Heart right ventricle (tissue), 16 donors: ENCODE results near the gene ATP6V1D. TPM values are rescaled to one million over a fixed set of nuclear protein-coding genes. Genes with fewer than 3 reads are reported as not detected.

ENCODE experiments used
- ATAC-seq, 8 donors: fragments of 200-7000 bp; cut with Tn5 transposase; one replicate each; pipeline ENCODE4 v1.9.1; 2020; ENCODE audit warnings: mild to moderate bottlenecking in 8 of 8, moderate library complexity in 8 of 8, moderate number of reproducible peaks in 1 of 8
- DNase-seq, 2 donors: peaks; one replicate each; pipeline ENCODE4 v3.0.0-alpha.2; 2020
- H3K27ac ChIP-seq, 10 donors: fragments of 200-600 bp; sonication (generic) in 2 of 10; one replicate each; pipeline versions ENCODE4 v1.5.0 to v1.8.0; 2020 to 2022; ENCODE audit warnings: mild to moderate bottlenecking in 3 of 10
- H3K27me3 ChIP-seq, 7 donors: fragments of 200-600 bp; one replicate each; pipeline ENCODE4 v1.8.0; 2021 to 2022; ENCODE audit warnings: mild to moderate bottlenecking in 2 of 7
- H3K36me3 ChIP-seq, 9 donors: fragments of 200-600 bp; sonication (generic) in 1 of 9; one replicate each; pipeline versions ENCODE4 v1.5.0 to v1.8.0; 2020 to 2022; ENCODE audit warnings: mild to moderate bottlenecking in 2 of 9
- H3K4me1 ChIP-seq, 9 donors: fragments of 200-600 bp; sonication (generic) in 1 of 9; one replicate each; pipeline versions ENCODE4 v1.5.0 to v1.8.0; 2020 to 2022; ENCODE audit warnings: mild to moderate bottlenecking in 4 of 9
- H3K4me3 ChIP-seq, 10 donors: fragments of 200-600 bp; sonication (generic) in 2 of 10; one replicate each; pipeline versions ENCODE4 v1.5.0 to v1.8.0; 2020 to 2022; ENCODE audit warnings: mild to moderate bottlenecking in 7 of 10, moderate library complexity in 2 of 10
- H3K9me3 ChIP-seq, 11 donors: fragments of 200-600 bp in 10 of 11; sonication (generic) in 2 of 11; one replicate each; pipeline versions ENCODE4 v1.5.0 to v1.8.0; 2013 to 2022; ENCODE audit warnings: mild to moderate bottlenecking in 2 of 11, control low read depth in 1 of 11, moderate library complexity in 1 of 11
- WGBS, 2 donors: extraction: QIAGEN DNeasy Blood & Tissue Kit; methylation state at CpG; one replicate each; pipeline ENCODE4 v1.1.7; 2013; ENCODE audit warnings: inconsistent platforms in 1 of 2; 5-methylcytosine and 5-hydroxymethylcytosine counted together
- intact Hi-C, 10 donors: fragments of 100-400 bp; cut with DNase I; formaldehyde crosslinking; loops; one replicate each; pipeline versions ENCODE4 v1.11.1 to v1.14.2; 2022
- polyA plus RNA-seq, 2 donors: library from polyadenylated mRNA; stranded (reverse); fragments of 200-250 nt; gene quantifications; one replicate each; pipeline ENCODE4 v1.2.3, GENCODE V29; 2013
- total RNA-seq, 10 donors: library from RNA; stranded (reverse); fragmentation: NEBNext Ultra II Directional in 3 of 10; extraction: Animal tissue kit (Norgen Biotek cat#: 25700) in 3 of 10; gene quantifications; one replicate each; pipeline versions ENCODE4 v1.2.1 to v1.2.4, GENCODE V29; 2021 to 2023
- TF ChIP-seq, protein P1 (sequence below), 9 donors: fragments of 200-600 bp; sonication (generic) in 2 of 9; IDR thresholded peaks; one replicate each; pipeline versions ENCODE4 v1.5.0 to v1.8.0; 2021 to 2022; ENCODE audit warnings: antibody characterized with exemption in 9 of 9, mild to moderate bottlenecking in 5 of 9, moderate library complexity in 1 of 9
- donor health status: Arrhythmogenic right ventricular cardiomyopathy.
- donor health status: ischemic (EF 13 %, LVEDD 7.1; RV severe dilation, severe dysfunction).
- donor health status: healthy with polysubstance abuse.
- donor health status: DM: no; HTN: yes; CAD: no.
- donor health status: DM: no; HTN: no; CAD: no.
- donor health status: ischemic (EF 25% LVEDD 6.9; RV normal size, moderate dysfunction).
- donor health status: ischemic (EF 25% LVEDD 5.7; RV mildly dilated, moderate dysfunction).
- donor health status: healthy.
- donor health status: DM: yes; HTN: yes; CAD: no.
- donor health status: Ischemic cardiomyopathy.
- donor health status: ischemic (EF 35%, LVEDD 5.7; RV mildly dilated, moderate dysfunction).
- donor health status: nonischemic (EF 11% LVEDD 7.7; RV severe dilation, severe dysfunction).
- donor health status: DM: yes; HTN: yes; CAD: no.
- donor health status: PGD.
- donor health status: ischemic (EF 29% LVEDD 5.4; RV normal size, mild dysfunction).
- donor health status: nonischemic (EF 23%, LVEDD 6.1; RV moderate dilation, normal function).

Gene ATP6V1D
- total and polyA plus RNA-seq, 12 donors = 64.3 to 193 (median 167) TPM

DNA sequence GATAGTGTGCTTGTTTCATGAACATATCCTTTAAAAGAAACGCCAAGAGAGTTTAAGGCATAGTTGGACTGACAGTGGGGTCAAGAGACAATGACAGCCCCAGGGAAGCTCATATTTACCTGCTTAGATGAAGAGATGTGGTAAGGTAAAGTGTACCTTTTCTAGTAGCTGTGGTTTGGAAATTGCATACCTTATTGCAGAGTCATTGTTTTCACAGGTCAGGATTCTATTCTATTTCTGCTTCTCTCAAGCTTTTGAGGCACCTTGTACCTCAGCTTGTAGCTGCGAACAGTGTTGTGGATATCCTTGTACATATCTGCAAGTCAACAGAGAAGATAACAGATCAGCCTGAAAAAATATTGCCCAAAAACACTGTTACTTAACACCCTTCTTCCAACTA lies 47.7 kb downstream of the ATP6V1D start:
- Histone ChIP-seq H3K9me3 (no peaks in the 10 kb centered on the region), H3K27me3 (no peaks in the 10 kb centered on the region), H3K4me1 (no peaks in the 10 kb centered on the region), H3K36me3 (peaks cover 0 to 66% (median 13%) of the 10 kb centered on the region in 9 donors), H3K4me3 (no peak overlapping the region), H3K27ac (no peak overlapping the region)
- WGBS, 2 donors = 93 to 95% methylated on average over 2 of the region's 2 CpGs
- DNase-seq = no peak
- no peak for ATAC-seq
- intact Hi-C loops = no loop called here
- TF ChIP-seq, protein P1, sequence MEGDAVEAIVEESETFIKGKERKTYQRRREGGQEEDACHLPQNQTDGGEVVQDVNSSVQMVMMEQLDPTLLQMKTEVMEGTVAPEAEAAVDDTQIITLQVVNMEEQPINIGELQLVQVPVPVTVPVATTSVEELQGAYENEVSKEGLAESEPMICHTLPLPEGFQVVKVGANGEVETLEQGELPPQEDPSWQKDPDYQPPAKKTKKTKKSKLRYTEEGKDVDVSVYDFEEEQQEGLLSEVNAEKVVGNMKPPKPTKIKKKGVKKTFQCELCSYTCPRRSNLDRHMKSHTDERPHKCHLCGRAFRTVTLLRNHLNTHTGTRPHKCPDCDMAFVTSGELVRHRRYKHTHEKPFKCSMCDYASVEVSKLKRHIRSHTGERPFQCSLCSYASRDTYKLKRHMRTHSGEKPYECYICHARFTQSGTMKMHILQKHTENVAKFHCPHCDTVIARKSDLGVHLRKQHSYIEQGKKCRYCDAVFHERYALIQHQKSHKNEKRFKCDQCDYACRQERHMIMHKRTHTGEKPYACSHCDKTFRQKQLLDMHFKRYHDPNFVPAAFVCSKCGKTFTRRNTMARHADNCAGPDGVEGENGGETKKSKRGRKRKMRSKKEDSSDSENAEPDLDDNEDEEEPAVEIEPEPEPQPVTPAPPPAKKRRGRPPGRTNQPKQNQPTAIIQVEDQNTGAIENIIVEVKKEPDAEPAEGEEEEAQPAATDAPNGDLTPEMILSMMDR (IDR thresholded peaks at IDR 0.05) = no peak

Other genes starting within 250 kb of the ATP6V1D start
- under 1 TPM in 1 of 10 donors, not detected in 9; 0.19 TPM for gene GARIN2, start 170.4 kb downstream of the ATP6V1D start, total RNA-seq
- not detected for gene GARIN2, start 170.4 kb downstream of the ATP6V1D start, polyA plus RNA-seq
- gene PALS1, start 118.4 kb downstream of the ATP6V1D start, total RNA-seq = 10 to 100 TPM; 11.6 to 19.9 (median 15.0) TPM
- gene PALS1, start 118.4 kb downstream of the ATP6V1D start, polyA plus RNA-seq = 1 to 10 TPM; 4.0 to 4.4 TPM
- 100 to 1,000 TPM in 2 of 10 donors, 10 to 100 TPM in 8; 82.3 to 118 (median 94.3) TPM for gene EIF2S1, start 524 bp upstream of the ATP6V1D start, total RNA-seq
- 100 to 1,000 TPM in 1 of 2 donors, 10 to 100 TPM in 1; 18.7 to 110 TPM for gene EIF2S1, start 524 bp upstream of the ATP6V1D start, polyA plus RNA-seq
- gene PLEK2, start 52.4 kb upstream of the ATP6V1D start, total RNA-seq = 1 to 10 TPM in 1 of 10 donors, under 1 TPM in 4, not detected in 5; 0.36 to 1.1 (median 0.74) TPM
- under 1 TPM; 0.51 to 0.61 TPM for gene PLEK2, start 52.4 kb upstream of the ATP6V1D start, polyA plus RNA-seq
- gene TMEM229B, start 128.9 kb upstream of the ATP6V1D start, total RNA-seq = 1 to 10 TPM in 9 of 10 donors, under 1 TPM in 1; 1.00 to 5.9 (median 1.7) TPM
- under 1 TPM; 0.51 to 0.68 TPM for gene TMEM229B, start 128.9 kb upstream of the ATP6V1D start, polyA plus RNA-seq
- 1 to 10 TPM; 1.7 to 7.8 (median 3.7) TPM for gene PLEKHH1, start 173.5 kb upstream of the ATP6V1D start, total RNA-seq
- gene PLEKHH1, start 173.5 kb upstream of the ATP6V1D start, polyA plus RNA-seq = 10 to 100 TPM in 1 of 2 donors, 1 to 10 TPM in 1; 2.3 to 14.8 TPM
- gene PIGH, start 240.5 kb upstream of the ATP6V1D start, total RNA-seq = 10 to 100 TPM in 6 of 10 donors, 1 to 10 TPM in 4; 9.0 to 16.8 (median 10.2) TPM
- gene PIGH, start 240.5 kb upstream of the ATP6V1D start, polyA plus RNA-seq = 10 to 100 TPM; 18.1 to 23.3 TPM